Measurements from ENCODE around the gene PRKG1.

Gene PRKG1

GRCh38 chr10:52100011-52100547 is 1025.8 kb downstream of the PRKG1 start:
- no peak for DNase-seq

- no peak for DNase-seq
These were observed 1031.0 kb downstream of the PRKG1 start for GRCh38 chr10:52105301-52105700.

GRCh38 chr10:52106011-52106410 is 1031.7 kb downstream of the PRKG1 start:
- DNase-seq = no peak

GRCh38 chr10:52106899-52107298 is 1032.6 kb downstream of the PRKG1 start:
- DNase-seq = no peak

GRCh38 chr10:52108236-52108635 is 1033.9 kb downstream of the PRKG1 start:
- no peak for DNase-seq

- DNase-seq = no peak
These were observed 1036.3 kb downstream of the PRKG1 start for GRCh38 chr10:52110576-52110975.

- no peak for DNase-seq
These were observed 1037.0 kb downstream of the PRKG1 start for GRCh38 chr10:52111101-52111891.

GRCh38 chr10:52115823-52116222 is 1041.5 kb downstream of the PRKG1 start:
- no peak for DNase-seq

GRCh38 chr10:52119507-52119906 is 1045.2 kb downstream of the PRKG1 start:
- DNase-seq = no peak

- no peak for DNase-seq
These were observed 1047.4 kb downstream of the PRKG1 start for GRCh38 chr10:52121688-52122087.

- DNase-seq = no peak
These were observed 1053.9 kb downstream of the PRKG1 start for GRCh38 chr10:52128056-52128683.

- no peak for DNase-seq
These were observed 1055.3 kb downstream of the PRKG1 start for GRCh38 chr10:52129410-52130178.

- DNase-seq = no peak
These were observed 1060.8 kb downstream of the PRKG1 start for GRCh38 chr10:52135101-52135500.

GRCh38 chr10:52136921-52137320 is 1062.6 kb downstream of the PRKG1 start:
- DNase-seq = no peak

GRCh38 chr10:52143338-52143737 is 1069.1 kb downstream of the PRKG1 start:
- no peak for DNase-seq

GRCh38 chr10:52145636-52146035 is 1071.3 kb downstream of the PRKG1 start:
- no peak for DNase-seq

GRCh38 chr10:52146766-52147165 is 1072.5 kb downstream of the PRKG1 start:
- no peak for DNase-seq

GRCh38 chr10:52170776-52171175 is 1096.5 kb downstream of the PRKG1 start:
- DNase-seq = no peak

GRCh38 chr10:52172581-52172980 is 1098.3 kb downstream of the PRKG1 start:
- no peak for DNase-seq

GRCh38 chr10:52185256-52185655 is 1111.0 kb downstream of the PRKG1 start:
- no peak for DNase-seq

- DNase-seq = no peak
These were observed 1113.4 kb downstream of the PRKG1 start for GRCh38 chr10:52187521-52188258.

- DNase-seq = no peak
These were observed 1116.8 kb downstream of the PRKG1 start for GRCh38 chr10:52191049-52191448.

- no peak for DNase-seq
These were observed 1119.9 kb downstream of the PRKG1 start for GRCh38 chr10:52194191-52194590.

All from DMS79 treated with DMSO at 0.1 percent for 48 hours (cell line).